ENCODE data around the gene SYNPO2L. TPM values are rescaled to one million over a fixed set of nuclear protein-coding genes. Genes with fewer than 3 reads are reported as not detected.

Gene SYNPO2L
- polyA plus RNA-seq, 6 donors from 2014 or later: not detected

DNA sequence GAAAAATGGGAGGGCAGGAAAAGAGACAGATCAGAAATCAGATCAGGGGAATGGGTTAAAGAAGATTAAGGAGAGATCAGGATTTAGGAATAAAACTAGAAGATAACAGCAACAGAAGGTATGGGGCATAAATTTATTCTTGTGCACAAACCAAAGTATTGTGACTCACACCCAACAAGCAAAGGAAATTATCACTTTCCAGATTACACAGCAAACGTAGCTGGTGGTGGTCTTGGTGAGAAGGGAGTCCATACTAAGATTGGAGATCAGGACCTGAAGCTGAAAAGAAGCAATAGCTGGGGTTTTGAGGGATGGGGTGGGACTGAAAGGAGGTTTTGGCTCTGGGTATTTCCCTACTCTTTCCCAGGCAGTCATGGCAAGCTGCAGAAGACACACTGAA lies 11.1 kb downstream of the SYNPO2L start:
- Mint-ChIP-seq H3K27me3 (peaks cover 5 to 25% (median 8%) of the 10 kb centered on the region in 3 donors), H3K36me3 (no peaks in the 10 kb centered on the region), H3K27ac (peak overlapping the region in 2 of 6 donors; percentile 10 to 54), H3K4me1 (peaks cover 7 to 28% (median 23%) of the 10 kb centered on the region in 3 donors), H3K4me3 (peak overlapping the region in 2 of 8 donors; percentile 4 to 5), H3K9me3 (no peaks in the 10 kb centered on the region)
- DNase-seq (no peak), ATAC-seq (ENCODE audit: low read depth in 2 of 2) (no peak)

DNA sequence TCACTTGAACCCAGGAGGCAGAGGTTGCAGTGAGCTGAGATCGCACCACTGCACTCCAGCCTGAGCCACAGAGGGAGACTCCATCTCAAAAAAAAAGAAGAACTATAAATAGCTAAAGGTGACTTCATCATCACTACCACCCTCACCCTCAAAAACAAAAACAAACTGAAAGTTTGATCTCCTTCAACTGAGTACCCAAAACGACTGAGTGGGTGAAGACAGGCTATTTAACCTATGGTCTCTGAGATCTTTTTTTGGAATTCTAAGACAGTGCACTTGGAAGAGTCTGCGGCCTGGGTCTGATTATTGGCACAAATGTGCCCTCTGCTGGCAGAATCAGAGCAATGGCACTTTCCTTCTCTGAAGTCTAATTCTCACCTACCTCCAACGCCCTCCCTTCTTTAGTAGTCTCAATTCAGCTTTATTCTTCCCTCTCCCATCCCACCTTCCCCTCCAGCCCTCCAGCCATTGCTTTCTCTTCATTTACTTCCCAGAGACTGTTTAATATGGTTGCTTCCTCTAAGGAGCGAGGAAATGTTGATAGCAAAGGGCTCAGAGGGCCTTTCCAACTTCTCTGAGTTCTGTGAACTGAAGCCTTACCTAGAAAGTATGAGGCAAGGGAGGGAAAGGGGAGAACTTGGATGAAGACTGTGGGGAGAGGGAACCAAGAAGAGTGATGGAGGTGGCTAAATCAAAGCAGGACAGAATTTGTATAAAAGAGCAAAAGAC lies 11.7 kb downstream of the SYNPO2L start:
- Mint-ChIP-seq H3K4me1 (peaks cover 7 to 28% (median 23%) of the 10 kb centered on the region in 3 donors), H3K4me3 (peak overlapping the region in 3 of 8 donors; percentile 4 to 42 (median 26)), H3K27me3 (peaks cover 0 to 19% (median 8%) of the 10 kb centered on the region in 3 donors), H3K36me3 (no peaks in the 10 kb centered on the region), H3K27ac (peak overlapping the region in 4 of 6 donors; percentile 8 to 88 (median 66)), H3K9me3 (no peaks in the 10 kb centered on the region)
- ATAC-seq (ENCODE audit: low read depth in 2 of 2) (peak; percentile 81), DNase-seq (peak; percentile 50)

DNA sequence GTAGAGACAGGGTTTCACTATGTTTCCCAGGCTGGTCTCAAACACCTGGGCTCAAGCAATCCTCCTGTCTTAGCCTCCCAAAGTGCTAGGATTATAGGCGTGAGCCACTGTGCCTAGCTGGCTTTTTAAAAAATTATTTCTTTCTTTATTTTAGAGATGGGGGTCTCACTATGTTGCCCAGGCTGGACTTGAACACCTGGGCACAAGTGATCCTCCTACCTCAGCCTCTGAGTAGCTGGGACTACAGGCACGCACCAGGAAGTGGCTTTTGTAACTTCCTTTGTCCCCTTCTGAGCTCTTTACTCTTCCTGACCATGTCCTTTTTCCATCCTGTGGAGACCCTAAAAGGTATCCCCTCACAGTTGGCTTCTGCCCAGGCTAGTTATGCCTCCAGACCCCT lies 12.5 kb downstream of the SYNPO2L start:
- Mint-ChIP-seq H3K36me3 (no peaks in the 10 kb centered on the region), H3K4me3 (no peak overlapping the region), H3K27me3 (peaks cover 0 to 14% (median 8%) of the 10 kb centered on the region in 3 donors), H3K9me3 (no peaks in the 10 kb centered on the region), H3K4me1 (peaks cover 7 to 24% (median 22%) of the 10 kb centered on the region in 3 donors), H3K27ac (peak overlapping the region in 1 of 6 donors; percentile 39)
- ATAC-seq (ENCODE audit: low read depth in 2 of 2) (no peak), DNase-seq (no peak)

DNA sequence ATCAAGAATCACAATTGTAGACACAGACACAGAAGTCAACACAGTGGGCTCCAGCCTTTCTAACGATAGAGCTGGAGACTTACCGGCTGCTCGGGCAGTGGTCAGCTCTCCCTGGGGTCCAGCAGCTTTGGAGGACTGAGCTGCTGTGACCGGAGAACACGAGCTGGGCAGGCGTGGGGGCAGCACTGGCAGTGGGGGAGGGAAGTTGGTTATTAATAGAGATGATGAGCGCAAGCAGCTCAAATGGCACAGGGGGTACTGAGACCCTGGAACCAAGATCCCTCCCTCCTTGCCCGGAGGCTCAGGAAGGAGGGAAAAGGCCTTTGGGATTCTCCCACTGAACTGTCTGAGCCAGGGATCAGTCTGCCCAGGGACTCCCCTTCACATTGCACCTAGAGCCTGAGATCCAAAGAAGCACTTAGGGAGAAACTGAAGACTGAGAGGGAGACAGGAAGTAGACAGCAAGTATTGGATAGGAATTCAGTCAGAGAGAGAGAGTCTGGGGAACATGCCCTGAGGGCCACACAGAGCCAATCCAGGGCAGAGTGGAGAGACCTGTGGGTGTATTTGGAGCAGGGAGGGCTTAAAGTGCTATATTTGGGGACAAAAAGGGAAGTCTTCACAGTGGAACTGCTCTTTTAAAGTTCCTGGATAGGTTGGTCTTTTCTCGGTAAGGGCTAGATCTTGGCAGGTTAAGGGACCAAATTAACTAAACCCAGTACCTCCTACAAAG lies 14.3 kb downstream of the SYNPO2L start, which contains the start of gene MYOZ1:
MYOZ1 (minus strand) TSS at position 147 of the 733 bp plus-strand sequence. CDS start 1,457 bp downstream, outside the sequence.
- no peak within 1 kb of the TSS for H3K4me3 Mint-ChIP-seq
- ATAC-seq (ENCODE audit: low read depth in 2 of 2): no peak

DNA sequence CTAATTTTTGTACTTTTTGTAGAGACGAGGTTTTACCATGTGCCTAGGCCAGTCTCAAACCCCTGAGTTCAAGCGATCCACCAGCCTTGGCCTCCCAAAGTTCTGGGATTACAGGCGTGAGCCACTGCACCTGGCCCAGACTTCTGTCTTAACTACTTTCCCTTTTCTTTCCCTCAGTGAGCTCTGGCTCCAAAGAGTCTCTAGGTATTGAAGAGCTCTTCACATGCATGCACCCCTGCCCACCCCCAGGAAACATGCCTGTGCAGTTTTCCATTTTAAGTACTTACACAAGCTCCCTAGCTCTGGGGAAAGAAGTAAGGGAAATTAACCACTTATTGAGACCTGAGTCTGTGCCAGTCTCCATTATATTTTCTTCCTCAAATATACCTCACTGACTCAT lies 16.5 kb downstream of the SYNPO2L start:
- Mint-ChIP-seq H3K4me3 (no peak overlapping the region), H3K4me1 (peaks cover 0 to 10% (median 5%) of the 10 kb centered on the region in 3 donors), H3K27me3 (peaks cover 0 to 11% (median 0%) of the 10 kb centered on the region in 3 donors), H3K27ac (no peak overlapping the region), H3K9me3 (no peaks in the 10 kb centered on the region), H3K36me3 (no peaks in the 10 kb centered on the region)
- no peak for DNase-seq
- no peak for ATAC-seq (ENCODE audit: low read depth in 2 of 2)

More for the DNA sequence above, 14.3 kb downstream of the SYNPO2L start, which contains the start of gene MYOZ1:
- no peak for DNase-seq
- Mint-ChIP-seq H3K27ac (peak within 1 kb of the TSS in 2 of 6 donors; percentile 2 to 4), H3K9me3 (no peaks in the 10 kb centered on the region), H3K4me1 (peaks cover 0 to 15% (median 8%) of the 10 kb centered on the region in 3 donors), H3K27me3 (peaks cover 0 to 8% (median under 1%) of the 10 kb centered on the region in 3 donors), H3K36me3 (no peaks in the 10 kb centered on the region)

DNA sequence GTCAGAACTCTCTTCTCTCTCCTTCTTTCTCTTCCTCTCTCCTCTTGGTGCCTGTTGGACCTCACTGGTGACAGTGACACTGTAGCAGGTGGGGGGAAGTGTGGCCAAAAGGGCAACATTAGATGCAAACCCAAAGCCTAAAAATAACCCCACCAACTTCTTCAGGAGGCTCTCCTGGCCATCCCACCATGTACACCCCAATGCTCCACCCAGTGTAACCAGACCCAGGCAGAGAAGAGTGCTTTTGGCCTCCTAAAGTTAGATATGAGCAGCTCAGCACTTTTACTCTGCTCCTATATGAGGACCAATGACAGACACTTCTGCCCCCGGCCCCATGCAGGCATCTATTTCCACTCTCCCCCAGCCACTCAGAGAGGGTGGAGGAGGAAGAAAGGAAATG lies 20.0 kb downstream of the SYNPO2L start:
- Mint-ChIP-seq H3K36me3 (no peaks in the 10 kb centered on the region), H3K27me3 (peaks cover 0 to 6% (median 0%) of the 10 kb centered on the region in 3 donors), H3K4me3 (no peak overlapping the region), H3K9me3 (no peaks in the 10 kb centered on the region), H3K4me1 (no peaks in the 10 kb centered on the region), H3K27ac (peak overlapping the region in 1 of 6 donors; percentile 24)
- ATAC-seq (ENCODE audit: low read depth in 2 of 2) (no peak), DNase-seq (no peak)

DNA sequence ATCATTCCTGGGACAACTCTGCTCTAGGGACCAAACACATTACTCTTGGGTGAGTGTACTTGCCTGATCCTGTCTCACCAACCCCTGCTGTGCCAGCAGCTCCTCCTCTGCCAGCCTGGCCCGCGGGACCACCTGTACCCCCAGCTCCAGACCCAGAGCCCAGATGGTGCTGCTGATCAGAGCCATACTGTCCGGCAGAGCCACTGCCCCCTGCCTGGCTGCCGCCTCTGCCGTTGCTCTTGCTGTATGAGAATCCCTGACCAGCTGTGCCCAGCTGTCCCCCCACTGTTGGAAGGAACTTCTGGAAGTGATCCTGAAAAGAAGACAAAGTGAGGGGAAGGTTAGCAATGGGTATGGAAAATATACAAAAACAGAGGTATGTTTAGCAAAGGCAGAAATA lies 21.4 kb downstream of the SYNPO2L start:
- H3K27ac Mint-ChIP-seq: no peak overlapping the region

DNA sequence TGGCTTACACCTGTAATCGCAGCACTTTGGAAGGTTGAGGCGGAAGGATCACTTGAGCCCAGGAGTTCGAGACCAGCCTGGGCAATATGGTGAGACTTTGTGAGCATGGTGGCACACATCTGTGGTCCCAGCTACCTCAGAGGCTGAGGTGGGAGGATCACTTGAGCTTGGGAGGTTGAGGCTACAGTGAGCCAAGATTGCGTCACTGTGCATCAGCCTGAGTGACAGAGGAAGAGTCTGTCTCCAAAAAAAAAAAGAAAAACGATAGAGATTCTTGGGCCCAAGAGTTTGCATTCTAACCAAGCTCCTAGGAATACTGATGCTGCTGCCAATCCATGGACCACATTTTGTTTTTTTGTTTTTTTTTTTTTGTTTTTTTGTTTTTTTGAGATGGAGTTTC lies 26.7 kb downstream of the SYNPO2L start:
- Mint-ChIP-seq H3K27me3 (peaks cover 0 to 1% (median 0%) of the 10 kb centered on the region in 3 donors), H3K36me3 (no peaks in the 10 kb centered on the region), H3K9me3 (no peaks in the 10 kb centered on the region), H3K4me3 (peak overlapping the region in 1 of 8 donors; percentile 29), H3K4me1 (peaks cover 8 to 28% (median 15%) of the 10 kb centered on the region in 3 donors), H3K27ac (no peak overlapping the region)
- ATAC-seq (ENCODE audit: low read depth in 2 of 2) (no peak), DNase-seq (no peak)

More for the DNA sequence above, 21.4 kb downstream of the SYNPO2L start:
- no peaks in the 10 kb centered on the region for H3K36me3 Mint-ChIP-seq
- H3K27me3 Mint-ChIP-seq: peaks cover 0 to 6% (median 0%) of the 10 kb centered on the region in 3 donors
- no peaks in the 10 kb centered on the region for H3K9me3 Mint-ChIP-seq
- H3K4me1 Mint-ChIP-seq: no peaks in the 10 kb centered on the region
- ATAC-seq (ENCODE audit: low read depth in 2 of 2) (no peak), DNase-seq (no peak)
- H3K4me3 Mint-ChIP-seq: no peak overlapping the region

DNA sequence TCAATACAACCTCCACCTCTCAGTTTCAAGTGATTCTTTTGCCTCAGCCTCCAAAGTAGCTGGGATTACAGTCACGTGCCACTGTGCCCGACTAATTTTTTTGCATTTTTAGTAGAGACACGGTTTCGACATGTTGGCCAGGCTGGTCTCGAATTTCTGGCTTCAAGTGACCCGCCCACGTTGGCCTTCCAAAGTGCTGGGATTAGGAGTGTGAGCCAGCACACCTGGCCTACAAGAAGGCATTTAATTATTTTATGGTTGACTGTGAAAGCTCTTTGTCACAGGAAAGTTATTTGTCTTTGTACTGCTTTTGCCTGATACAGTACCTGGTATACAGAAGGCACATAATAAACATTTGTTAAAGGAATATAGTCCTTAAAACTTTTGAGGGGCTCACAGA lies 27.4 kb downstream of the SYNPO2L start:
- H3K27ac Mint-ChIP-seq: no peak overlapping the region
- H3K27me3 Mint-ChIP-seq: no peaks in the 10 kb centered on the region
- no peak for ATAC-seq (ENCODE audit: low read depth in 2 of 2)
- peak overlapping the region in 1 of 8 donors; percentile 8 for H3K4me3 Mint-ChIP-seq
- DNase-seq: no peak
- no peaks in the 10 kb centered on the region for H3K9me3 Mint-ChIP-seq
- no peaks in the 10 kb centered on the region for H3K36me3 Mint-ChIP-seq
- H3K4me1 Mint-ChIP-seq: peaks cover 8 to 28% (median 15%) of the 10 kb centered on the region in 3 donors

DNA sequence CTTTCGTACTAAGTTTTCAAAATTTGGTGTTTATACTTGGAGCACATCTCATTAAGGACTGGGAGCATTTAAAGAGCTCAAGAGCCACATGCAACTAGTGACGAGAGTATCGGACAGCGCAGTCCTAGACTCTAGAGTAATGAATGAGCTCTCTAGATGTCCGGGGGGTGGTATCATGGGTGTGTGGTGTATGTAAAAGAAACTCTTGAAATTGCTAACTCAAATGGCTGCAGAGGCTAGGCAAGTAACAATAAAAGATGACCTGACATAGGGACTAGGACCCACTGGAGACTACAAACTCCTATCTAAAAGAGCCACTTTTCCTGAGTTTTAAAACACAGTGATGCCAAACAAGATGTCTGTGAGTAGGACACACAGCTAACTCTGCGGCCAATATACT lies 28.5 kb downstream of the SYNPO2L start:
- Mint-ChIP-seq H3K4me3 (peak overlapping the region in 5 of 8 donors; percentile 61 to 98 (median 95)), H3K27ac (peak overlapping the region in 3 of 6 donors; percentile 26 to 51 (median 41)), H3K9me3 (no peaks in the 10 kb centered on the region), H3K4me1 (peaks cover 8 to 28% (median 15%) of the 10 kb centered on the region in 3 donors), H3K27me3 (no peaks in the 10 kb centered on the region), H3K36me3 (no peaks in the 10 kb centered on the region)
- ATAC-seq (ENCODE audit: low read depth in 2 of 2) (no peak), DNase-seq (no peak)

DNA sequence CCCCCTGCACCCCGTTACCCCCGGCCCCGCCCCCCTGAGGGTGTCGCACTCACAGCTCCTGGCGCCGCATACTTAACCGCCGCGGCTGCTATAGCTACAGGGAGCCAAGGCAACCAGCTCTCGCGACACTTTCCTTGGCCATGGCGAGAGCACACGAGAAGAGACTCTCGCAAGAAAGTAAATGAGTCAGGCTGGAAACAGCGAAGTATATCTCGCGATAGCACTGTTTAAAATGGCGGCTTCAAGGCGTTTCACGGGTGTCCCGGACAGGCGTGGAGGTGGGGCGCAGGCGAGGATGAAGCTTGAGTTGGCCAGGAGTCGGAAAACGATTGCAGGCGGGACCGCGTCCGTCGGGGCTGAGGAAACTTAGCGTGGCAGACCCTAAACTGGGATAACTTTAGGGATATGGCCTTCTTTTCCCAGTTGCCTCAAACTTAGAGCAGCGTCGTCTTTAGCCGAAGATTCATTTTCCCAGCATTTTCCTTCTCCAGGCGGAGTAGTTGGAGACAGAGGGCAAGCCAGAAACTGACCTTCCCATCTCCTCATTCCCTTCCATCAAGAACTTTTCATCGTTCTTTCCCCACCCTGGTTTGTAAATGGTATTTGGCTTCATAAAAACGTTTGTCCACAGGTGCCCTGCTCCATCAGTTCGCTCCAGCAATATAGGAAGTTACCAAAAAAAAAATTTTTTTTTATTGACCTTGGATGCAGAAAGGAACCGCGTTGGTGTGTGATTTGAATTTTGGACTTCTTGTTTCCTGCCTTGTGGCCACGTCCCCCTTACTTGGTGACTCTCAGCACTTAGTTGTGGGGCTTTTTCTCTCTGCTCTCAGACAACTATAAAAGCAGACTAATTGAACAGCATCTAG lies 29.7 kb downstream of the SYNPO2L start:
- peak overlapping the region; percentile 95 to 100 (median 98) for H3K27ac Mint-ChIP-seq
- no peaks in the 10 kb centered on the region for H3K36me3 Mint-ChIP-seq
- peak; percentile 89 for DNase-seq
- H3K4me1 Mint-ChIP-seq: peaks cover 8 to 28% (median 15%) of the 10 kb centered on the region in 3 donors
- peak overlapping the region; percentile 94 to 100 (median 98) for H3K4me3 Mint-ChIP-seq
- no peaks in the 10 kb centered on the region for H3K27me3 Mint-ChIP-seq
- no peaks in the 10 kb centered on the region for H3K9me3 Mint-ChIP-seq
- peak; percentile 96 to 97 for ATAC-seq (ENCODE audit: low read depth in 2 of 2)

DNA sequence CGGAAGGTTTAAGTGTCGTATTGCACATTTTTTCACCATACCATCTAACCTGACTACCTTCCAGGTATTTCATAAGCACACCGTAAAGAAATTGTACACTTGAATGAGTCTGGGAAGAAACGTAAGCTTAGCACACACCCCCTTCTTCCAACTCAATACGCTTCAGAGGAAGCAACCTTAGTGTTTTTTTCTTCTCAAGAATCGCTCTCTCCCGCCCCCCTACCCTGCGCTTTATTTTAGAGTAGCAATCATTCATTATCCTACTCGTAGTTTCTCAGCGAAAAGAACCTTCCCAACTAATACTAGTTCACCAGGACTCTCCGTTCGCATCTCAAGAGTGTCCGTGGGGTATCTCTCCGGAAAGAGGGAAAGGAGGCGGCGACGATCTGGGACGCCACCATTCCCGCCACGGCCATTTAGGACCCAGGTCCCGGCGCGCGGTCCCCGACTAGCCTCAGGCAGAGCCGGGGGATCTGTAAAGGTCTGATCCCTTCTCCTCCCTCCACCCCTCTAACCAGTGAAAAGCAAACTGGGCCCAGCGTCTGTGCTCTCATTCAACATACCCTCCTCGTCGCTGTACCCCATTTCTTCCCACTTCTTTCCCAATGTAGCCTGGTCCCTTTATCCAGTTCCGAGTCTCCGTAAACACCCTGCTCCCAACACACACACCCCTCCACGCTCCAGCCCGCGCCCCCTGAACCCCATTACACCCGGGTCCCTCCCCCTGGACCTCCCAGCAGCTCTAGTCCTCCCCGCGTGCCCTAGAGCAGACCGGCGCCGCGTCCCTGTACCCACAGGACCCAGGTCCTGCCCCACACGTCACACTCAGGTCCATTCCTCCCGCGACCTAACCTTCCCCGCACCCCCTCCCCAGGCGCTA lies 30.6 kb downstream of the SYNPO2L start:
- Mint-ChIP-seq H3K36me3 (no peaks in the 10 kb centered on the region), H3K9me3 (no peaks in the 10 kb centered on the region), H3K27ac (peak overlapping the region; percentile 90 to 100 (median 96)), H3K4me3 (peak overlapping the region; percentile 94 to 100 (median 98)), H3K4me1 (peaks cover 8 to 28% (median 15%) of the 10 kb centered on the region in 3 donors), H3K27me3 (no peaks in the 10 kb centered on the region)
- peak; percentile 48 to 52 for ATAC-seq (ENCODE audit: low read depth in 2 of 2)
- DNase-seq: no peak
